HG03432 (cell line): Measurements from ENCODE around the gene MAPK8IP2.

Experiments
- ATAC-seq: cut with Tn5 transposase; IDR thresholded peaks from one replicate; pipeline ENCODE4 v1.9.1; 2021; ENCODE audit warnings: mild to moderate bottlenecking, moderate library complexity; ENCODE audit not compliant: unreplicated experiment

Gene MAPK8IP2

GRCh38 chr22:50600538-50600937 lies at the start of gene MAPK8IP2:
MAPK8IP2 (plus strand) TSS chr22:50600793; CDS start chr22:50600819, 26 bp downstream.
- no peak for ATAC-seq

GRCh38 chr22:50551160-50551752 lies 49.3 kb upstream of the MAPK8IP2 start:
- no peak for ATAC-seq

- ATAC-seq: no peak
Observed at GRCh38 chr22:50553310-50553709, 47.3 kb upstream of the MAPK8IP2 start.

GRCh38 chr22:50556703-50557102 lies 43.9 kb upstream of the MAPK8IP2 start:
- no peak for ATAC-seq

GRCh38 chr22:50560034-50560433 lies 40.6 kb upstream of the MAPK8IP2 start:
- no peak for ATAC-seq

GRCh38 chr22:50561401-50562358 lies 38.9 kb upstream of the MAPK8IP2 start:
- no peak for ATAC-seq

- ATAC-seq: peak; percentile 94
Observed at GRCh38 chr22:50562523-50563412, 37.8 kb upstream of the MAPK8IP2 start, which contains the start of gene SYCE3. SYCE3 (minus strand) TSS chr22:50562919; CDS start chr22:50556405, 6,514 bp downstream.

- no peak for ATAC-seq
Observed at GRCh38 chr22:50563413-50564160, 37.0 kb upstream of the MAPK8IP2 start.

GRCh38 chr22:50564289-50564688 lies 36.3 kb upstream of the MAPK8IP2 start:
- ATAC-seq: no peak

GRCh38 chr22:50567721-50568252 lies 32.8 kb upstream of the MAPK8IP2 start:
- no peak for ATAC-seq

GRCh38 chr22:50568626-50569025 lies 32.0 kb upstream of the MAPK8IP2 start:
- no peak for ATAC-seq

- ATAC-seq: no peak
Observed at GRCh38 chr22:50569041-50569459, 31.5 kb upstream of the MAPK8IP2 start.

- ATAC-seq: no peak
Observed at GRCh38 chr22:50569896-50570535, 30.6 kb upstream of the MAPK8IP2 start.

- ATAC-seq: no peak
Observed at GRCh38 chr22:50570861-50571260, 29.7 kb upstream of the MAPK8IP2 start.

- no peak for ATAC-seq
Observed at GRCh38 chr22:50571264-50572175, 29.1 kb upstream of the MAPK8IP2 start.

GRCh38 chr22:50572965-50573364 lies 27.6 kb upstream of the MAPK8IP2 start:
- ATAC-seq: no peak

GRCh38 chr22:50573491-50574382 lies 26.9 kb upstream of the MAPK8IP2 start:
- ATAC-seq: no peak
